ENCODE results near the gene EPS15.

DNA sequence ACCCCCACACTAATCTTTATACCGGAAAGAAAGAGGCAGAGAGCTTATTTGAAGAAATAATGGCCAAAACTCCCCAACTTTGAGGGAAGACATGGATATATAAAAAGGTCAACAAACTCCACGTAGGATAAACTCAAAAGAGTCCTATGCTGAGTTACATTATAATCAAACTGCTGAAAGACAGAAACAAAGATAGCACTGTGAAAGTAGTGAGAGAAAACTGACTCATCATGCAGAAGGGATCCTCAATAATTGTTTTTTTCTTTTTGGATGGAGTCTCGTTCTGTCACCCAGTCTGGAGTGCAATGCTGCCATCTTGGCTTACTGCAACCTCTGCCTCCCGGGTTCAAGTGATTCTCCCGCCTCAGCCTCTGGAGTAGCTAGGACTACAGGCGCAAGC is 140.2 kb downstream of the EPS15 start:
- TF ChIP-seq FOXM1 (IDR thresholded peaks at IDR 0.05; ENCODE audit: low read depth) (no peak), JUND (IDR thresholded peaks at IDR 0.05) (no peak), RCOR1 (IDR thresholded peaks at IDR 0.05; ENCODE audit: low read length) (no peak), POLR2AphosphoS5 (IDR thresholded peaks at IDR 0.05; ENCODE audit: low read depth, low read length) (no peak), RAD21 (IDR thresholded peaks at IDR 0.05; ENCODE audit: low read length) (no peak), GATA2 (CRISPR knock-in tag; IDR thresholded peaks at IDR 0.05) (no peak), YY1 (IDR thresholded peaks at IDR 0.05; ENCODE audit: low read depth) (no peak), TCF12 (IDR thresholded peaks at IDR 0.05) (no peak), CHD2 (IDR thresholded peaks at IDR 0.05; ENCODE audit: low read length, partially characterized antibody) (no peak)
- TF ChIP-seq, protein P1, sequence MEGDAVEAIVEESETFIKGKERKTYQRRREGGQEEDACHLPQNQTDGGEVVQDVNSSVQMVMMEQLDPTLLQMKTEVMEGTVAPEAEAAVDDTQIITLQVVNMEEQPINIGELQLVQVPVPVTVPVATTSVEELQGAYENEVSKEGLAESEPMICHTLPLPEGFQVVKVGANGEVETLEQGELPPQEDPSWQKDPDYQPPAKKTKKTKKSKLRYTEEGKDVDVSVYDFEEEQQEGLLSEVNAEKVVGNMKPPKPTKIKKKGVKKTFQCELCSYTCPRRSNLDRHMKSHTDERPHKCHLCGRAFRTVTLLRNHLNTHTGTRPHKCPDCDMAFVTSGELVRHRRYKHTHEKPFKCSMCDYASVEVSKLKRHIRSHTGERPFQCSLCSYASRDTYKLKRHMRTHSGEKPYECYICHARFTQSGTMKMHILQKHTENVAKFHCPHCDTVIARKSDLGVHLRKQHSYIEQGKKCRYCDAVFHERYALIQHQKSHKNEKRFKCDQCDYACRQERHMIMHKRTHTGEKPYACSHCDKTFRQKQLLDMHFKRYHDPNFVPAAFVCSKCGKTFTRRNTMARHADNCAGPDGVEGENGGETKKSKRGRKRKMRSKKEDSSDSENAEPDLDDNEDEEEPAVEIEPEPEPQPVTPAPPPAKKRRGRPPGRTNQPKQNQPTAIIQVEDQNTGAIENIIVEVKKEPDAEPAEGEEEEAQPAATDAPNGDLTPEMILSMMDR (IDR thresholded peaks at IDR 0.05), result no peak
- TF ChIP-seq, protein P2, sequence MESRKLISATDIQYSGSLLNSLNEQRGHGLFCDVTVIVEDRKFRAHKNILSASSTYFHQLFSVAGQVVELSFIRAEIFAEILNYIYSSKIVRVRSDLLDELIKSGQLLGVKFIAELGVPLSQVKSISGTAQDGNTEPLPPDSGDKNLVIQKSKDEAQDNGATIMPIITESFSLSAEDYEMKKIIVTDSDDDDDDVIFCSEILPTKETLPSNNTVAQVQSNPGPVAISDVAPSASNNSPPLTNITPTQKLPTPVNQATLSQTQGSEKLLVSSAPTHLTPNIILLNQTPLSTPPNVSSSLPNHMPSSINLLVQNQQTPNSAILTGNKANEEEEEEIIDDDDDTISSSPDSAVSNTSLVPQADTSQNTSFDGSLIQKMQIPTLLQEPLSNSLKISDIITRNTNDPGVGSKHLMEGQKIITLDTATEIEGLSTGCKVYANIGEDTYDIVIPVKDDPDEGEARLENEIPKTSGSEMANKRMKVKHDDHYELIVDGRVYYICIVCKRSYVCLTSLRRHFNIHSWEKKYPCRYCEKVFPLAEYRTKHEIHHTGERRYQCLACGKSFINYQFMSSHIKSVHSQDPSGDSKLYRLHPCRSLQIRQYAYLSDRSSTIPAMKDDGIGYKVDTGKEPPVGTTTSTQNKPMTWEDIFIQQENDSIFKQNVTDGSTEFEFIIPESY (IDR thresholded peaks at IDR 0.05; ENCODE audit: borderline replicate concordance, low read depth), result no peak
- TF ChIP-seq, protein P3, sequence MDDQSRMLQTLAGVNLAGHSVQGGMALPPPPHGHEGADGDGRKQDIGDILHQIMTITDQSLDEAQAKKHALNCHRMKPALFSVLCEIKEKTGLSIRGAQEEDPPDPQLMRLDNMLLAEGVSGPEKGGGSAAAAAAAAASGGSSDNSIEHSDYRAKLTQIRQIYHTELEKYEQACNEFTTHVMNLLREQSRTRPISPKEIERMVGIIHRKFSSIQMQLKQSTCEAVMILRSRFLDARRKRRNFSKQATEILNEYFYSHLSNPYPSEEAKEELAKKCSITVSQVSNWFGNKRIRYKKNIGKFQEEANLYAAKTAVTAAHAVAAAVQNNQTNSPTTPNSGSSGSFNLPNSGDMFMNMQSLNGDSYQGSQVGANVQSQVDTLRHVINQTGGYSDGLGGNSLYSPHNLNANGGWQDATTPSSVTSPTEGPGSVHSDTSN (IDR thresholded peaks at IDR 0.05), result no peak
- TF ChIP-seq, protein P4, sequence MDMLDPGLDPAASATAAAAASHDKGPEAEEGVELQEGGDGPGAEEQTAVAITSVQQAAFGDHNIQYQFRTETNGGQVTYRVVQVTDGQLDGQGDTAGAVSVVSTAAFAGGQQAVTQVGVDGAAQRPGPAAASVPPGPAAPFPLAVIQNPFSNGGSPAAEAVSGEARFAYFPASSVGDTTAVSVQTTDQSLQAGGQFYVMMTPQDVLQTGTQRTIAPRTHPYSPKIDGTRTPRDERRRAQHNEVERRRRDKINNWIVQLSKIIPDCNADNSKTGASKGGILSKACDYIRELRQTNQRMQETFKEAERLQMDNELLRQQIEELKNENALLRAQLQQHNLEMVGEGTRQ (IDR thresholded peaks at IDR 0.05; ENCODE audit: borderline replicate concordance, low read depth, low read length), result no peak
- TF ChIP-seq, protein P5, sequence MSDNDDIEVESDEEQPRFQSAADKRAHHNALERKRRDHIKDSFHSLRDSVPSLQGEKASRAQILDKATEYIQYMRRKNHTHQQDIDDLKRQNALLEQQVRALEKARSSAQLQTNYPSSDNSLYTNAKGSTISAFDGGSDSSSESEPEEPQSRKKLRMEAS (IDR thresholded peaks at IDR 0.05; ENCODE audit: low read depth), result no peak

Measured in SK-N-SH (cell line).